GM12864 (cell line): ENCODE measurements around the gene FBXO39.

ENCODE experiments used
- DNase-seq: peaks from one replicate; pipeline ENCODE4 v3.0.0-alpha.2; 2011; ENCODE audit warnings: low read depth
- H3K4me3 ChIP-seq: 2 replicates; pipeline ENCODE4 v1.5.1; 2011; ENCODE audit warnings: mild to moderate bottlenecking, low read depth, low read length, control low read depth
- CTCF ChIP-seq: IDR thresholded peaks from 2 replicates; pipeline ENCODE4 v1.5.1; 2011; ENCODE audit warnings: low read depth, mild to moderate bottlenecking, moderate library complexity, low read length, control low read depth, inconsistent platforms; ENCODE audit errors: missing control alignments

Gene FBXO39

GRCh38 chr17:6753546-6753945, 22.5 kb upstream of the FBXO39 start:
- DNase-seq, result no peak
- no peak for TF ChIP-seq CTCF
- no peak overlapping the region for H3K4me3 ChIP-seq

DNA sequence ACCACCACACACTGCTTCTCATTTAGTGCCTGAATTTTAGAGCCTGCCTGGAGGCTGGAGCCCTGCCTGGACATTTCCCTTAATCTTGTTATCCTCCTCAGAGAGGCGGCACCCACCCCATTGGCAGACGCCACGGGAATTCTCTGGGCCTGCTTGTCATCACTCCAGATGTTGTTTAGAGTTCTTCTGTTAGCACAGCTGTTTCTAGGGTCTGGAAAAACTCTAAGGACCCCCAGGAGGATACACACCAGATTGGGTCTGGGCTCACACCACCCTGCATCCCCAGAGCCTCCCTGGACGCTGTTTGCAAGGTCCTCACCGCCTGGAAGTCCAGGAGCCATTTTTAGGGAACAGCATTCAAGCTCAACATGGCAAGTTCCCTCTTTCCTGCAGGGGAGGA, 20.7 kb upstream of the FBXO39 start:
- TF ChIP-seq CTCF, result no peak
- H3K4me3 ChIP-seq, result peak overlapping the region; percentile 57
- DNase-seq, result no peak

DNA sequence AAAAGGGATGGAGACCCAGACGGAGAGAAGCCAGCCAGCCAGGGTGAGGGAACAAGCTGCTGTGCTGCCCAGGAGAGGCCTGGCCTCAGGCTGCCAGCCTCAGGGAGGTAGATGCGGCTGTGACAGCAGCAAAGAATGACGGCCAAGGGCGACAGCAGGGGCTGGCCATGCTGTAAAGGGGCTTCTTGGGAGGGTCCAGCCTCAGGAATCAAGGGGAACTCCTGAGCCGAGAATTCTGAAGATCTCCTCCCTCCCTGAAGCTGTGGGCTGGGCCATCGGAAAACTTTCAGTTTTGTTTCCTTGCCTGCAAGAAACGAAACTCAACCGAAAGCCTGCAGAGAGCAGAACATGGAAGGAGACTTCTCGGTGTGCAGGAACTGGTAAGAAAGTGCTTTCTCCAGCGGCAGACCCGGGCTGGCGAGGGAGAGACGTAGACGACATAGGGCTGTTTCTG, 20.3 kb upstream of the FBXO39 start, which contains the start of gene XAF1:
TSS of gene XAF1 (plus strand) at position 316 of the 454 bp plus-strand sequence. CDS start at position 349, 33 bp downstream.
- peak within 1 kb of the TSS; percentile 57 for H3K4me3 ChIP-seq
- TF ChIP-seq CTCF, result no peak
- DNase-seq, result peak; percentile 47

- TF ChIP-seq CTCF, result no peak
- H3K4me3 ChIP-seq, result peak overlapping the region; percentile 57
- DNase-seq, result no peak
These were observed 19.5 kb upstream of the FBXO39 start for GRCh38 chr17:6756425-6757031.

DNA sequence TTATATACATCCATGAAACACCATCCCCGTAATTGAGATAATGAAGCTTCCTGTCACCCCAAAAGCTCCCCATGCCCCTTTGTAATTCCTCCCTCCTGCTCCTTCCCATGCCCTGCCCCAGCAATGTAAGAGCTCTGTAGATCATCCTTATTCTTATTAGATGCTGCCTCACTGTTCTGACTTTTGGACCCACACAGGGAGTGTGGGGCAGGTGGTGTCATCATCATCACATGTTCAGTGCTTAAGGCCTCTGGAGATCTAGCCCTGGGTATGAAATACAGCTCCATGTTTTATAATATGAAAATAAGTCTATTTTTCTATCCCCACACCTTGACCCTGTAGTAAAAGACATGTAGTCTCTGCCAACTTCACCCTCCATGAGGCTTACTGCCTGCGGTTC, 18.3 kb upstream of the FBXO39 start:
- H3K4me3 ChIP-seq, result no peak overlapping the region
- no peak for TF ChIP-seq CTCF
- no peak for DNase-seq

- no peak overlapping the region for H3K4me3 ChIP-seq
- DNase-seq, result no peak
- TF ChIP-seq CTCF, result no peak
These were observed 14.2 kb upstream of the FBXO39 start for GRCh38 chr17:6761779-6762178.

- no peak for TF ChIP-seq CTCF
- DNase-seq, result no peak
These were observed 7.6 kb upstream of the FBXO39 start for GRCh38 chr17:6768447-6768846.

More at GRCh38 chr17:6768447-6768846, 7.6 kb upstream of the FBXO39 start:
- H3K4me3 ChIP-seq, result no peak overlapping the region
